ENCODE results near the gene ATP8A2. TPM values are rescaled to one million over a fixed set of nuclear protein-coding genes. Genes with fewer than 3 reads are reported as not detected.
A peak's percentile ranks its signal among the peaks of the same experiment; 100 is the strongest.

ATP8A2 gene
- total RNA-seq, 2 donors from 2014 or later = 1.6 to 2.9 TPM

DNA sequence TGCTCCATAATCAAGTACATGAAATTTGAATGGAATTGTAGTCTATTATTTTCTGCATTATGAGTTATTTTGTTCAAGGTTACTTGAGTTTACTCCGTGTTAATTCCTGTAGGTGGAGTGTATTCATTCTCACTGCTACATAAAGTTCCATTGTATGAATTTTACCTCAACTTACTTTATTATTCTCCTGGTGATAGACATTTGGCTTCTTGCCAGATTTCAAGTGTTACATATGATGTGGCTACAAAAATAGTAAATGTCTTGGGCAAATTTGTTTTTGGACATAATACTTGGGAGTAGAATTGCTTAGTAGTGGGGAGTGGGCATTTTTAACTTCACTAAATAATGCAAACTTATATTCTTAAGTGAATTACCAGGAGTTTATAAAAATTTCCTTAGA is 351.1 kb downstream of the ATP8A2 start:
- Mint-ChIP-seq H3K36me3 (ENCODE audit: low read depth) (no peaks in the 10 kb centered on the region), H3K4me1 (peaks cover 6% of the 10 kb centered on the region), H3K27ac (no peak overlapping the region), H3K27me3 (ENCODE audit: insufficient read depth) (no peaks in the 10 kb centered on the region), H3K4me3 (no peak overlapping the region), H3K9me3 (no peaks in the 10 kb centered on the region)
- H3K9me3 ChIP-seq (ENCODE audit: control insufficient read depth, low read length) = no peaks in the 10 kb centered on the region
- no CpG with 5 or more reads among the region's 1 CpG for WGBS, 2 experiments (ENCODE audit: insufficient coverage in 1 of 2, insufficient read length in 1 of 2)
- no peak overlapping the region for H3K9ac ChIP-seq (ENCODE audit: extremely low read depth, low read length, poor library complexity, severe bottlenecking)
- DNase-seq = no peak
- no peaks in the 10 kb centered on the region for H3K36me3 ChIP-seq (ENCODE audit: control insufficient read depth, insufficient read depth, low read length)
- no peak overlapping the region for H3K27ac ChIP-seq (ENCODE audit: low read depth, low read length)
- no peaks in the 10 kb centered on the region for H3K4me1 ChIP-seq (ENCODE audit: control insufficient read depth, insufficient read depth, low read length)
- TF ChIP-seq, protein P1, sequence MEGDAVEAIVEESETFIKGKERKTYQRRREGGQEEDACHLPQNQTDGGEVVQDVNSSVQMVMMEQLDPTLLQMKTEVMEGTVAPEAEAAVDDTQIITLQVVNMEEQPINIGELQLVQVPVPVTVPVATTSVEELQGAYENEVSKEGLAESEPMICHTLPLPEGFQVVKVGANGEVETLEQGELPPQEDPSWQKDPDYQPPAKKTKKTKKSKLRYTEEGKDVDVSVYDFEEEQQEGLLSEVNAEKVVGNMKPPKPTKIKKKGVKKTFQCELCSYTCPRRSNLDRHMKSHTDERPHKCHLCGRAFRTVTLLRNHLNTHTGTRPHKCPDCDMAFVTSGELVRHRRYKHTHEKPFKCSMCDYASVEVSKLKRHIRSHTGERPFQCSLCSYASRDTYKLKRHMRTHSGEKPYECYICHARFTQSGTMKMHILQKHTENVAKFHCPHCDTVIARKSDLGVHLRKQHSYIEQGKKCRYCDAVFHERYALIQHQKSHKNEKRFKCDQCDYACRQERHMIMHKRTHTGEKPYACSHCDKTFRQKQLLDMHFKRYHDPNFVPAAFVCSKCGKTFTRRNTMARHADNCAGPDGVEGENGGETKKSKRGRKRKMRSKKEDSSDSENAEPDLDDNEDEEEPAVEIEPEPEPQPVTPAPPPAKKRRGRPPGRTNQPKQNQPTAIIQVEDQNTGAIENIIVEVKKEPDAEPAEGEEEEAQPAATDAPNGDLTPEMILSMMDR (conservative IDR thresholded peaks at IDR 0.05) = no peak
- no peak overlapping the region for H3K4me3 ChIP-seq (ENCODE audit: low read length)
- H3K27me3 ChIP-seq (ENCODE audit: control insufficient read depth, insufficient read depth, low read length, poor library complexity, severe bottlenecking) = no peaks in the 10 kb centered on the region

DNA sequence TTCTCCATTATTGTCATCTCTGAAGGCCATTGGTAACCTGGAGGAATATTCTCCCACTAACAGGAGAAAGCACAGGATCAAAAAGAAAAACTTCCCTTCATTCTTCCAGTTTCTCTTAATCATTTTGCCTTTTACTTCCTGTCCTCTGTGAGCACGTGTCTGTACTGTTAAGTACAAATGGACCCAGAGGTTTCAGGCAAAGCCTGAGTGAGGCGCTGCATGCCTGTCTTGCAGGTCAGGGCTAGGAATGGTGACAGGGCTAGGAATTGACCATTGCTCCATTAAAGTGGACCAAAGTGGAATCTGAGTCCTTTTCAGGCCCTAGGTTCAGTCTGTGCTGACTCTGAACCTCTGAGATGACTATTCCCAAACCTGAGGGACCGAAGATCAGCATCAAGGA is 353.3 kb downstream of the ATP8A2 start:
- H3K27me3 ChIP-seq (ENCODE audit: control insufficient read depth, insufficient read depth, low read length, poor library complexity, severe bottlenecking) = no peaks in the 10 kb centered on the region
- Mint-ChIP-seq H3K36me3 (ENCODE audit: low read depth) (no peaks in the 10 kb centered on the region), H3K9me3 (no peaks in the 10 kb centered on the region), H3K4me1 (peaks cover 12% of the 10 kb centered on the region), H3K27ac (no peak overlapping the region), H3K27me3 (ENCODE audit: insufficient read depth) (no peaks in the 10 kb centered on the region), H3K4me3 (no peak overlapping the region)
- H3K4me3 ChIP-seq (ENCODE audit: low read length) = no peak overlapping the region
- H3K36me3 ChIP-seq (ENCODE audit: control insufficient read depth, insufficient read depth, low read length) = no peaks in the 10 kb centered on the region
- TF ChIP-seq, protein P1 (conservative IDR thresholded peaks at IDR 0.05) = peak; percentile 56
- WGBS, 2 experiments (ENCODE audit: insufficient coverage in 1 of 2, insufficient read length in 1 of 2) = 87 to 100% methylated on average over 2 to 3 of the region's 3 CpGs
- no peak for DNase-seq
- H3K4me1 ChIP-seq (ENCODE audit: control insufficient read depth, insufficient read depth, low read length) = no peaks in the 10 kb centered on the region
- no peak overlapping the region for H3K9ac ChIP-seq (ENCODE audit: extremely low read depth, low read length, poor library complexity, severe bottlenecking)
- H3K27ac ChIP-seq (ENCODE audit: low read depth, low read length) = no peak overlapping the region
- no peaks in the 10 kb centered on the region for H3K9me3 ChIP-seq (ENCODE audit: control insufficient read depth, low read length)

DNA sequence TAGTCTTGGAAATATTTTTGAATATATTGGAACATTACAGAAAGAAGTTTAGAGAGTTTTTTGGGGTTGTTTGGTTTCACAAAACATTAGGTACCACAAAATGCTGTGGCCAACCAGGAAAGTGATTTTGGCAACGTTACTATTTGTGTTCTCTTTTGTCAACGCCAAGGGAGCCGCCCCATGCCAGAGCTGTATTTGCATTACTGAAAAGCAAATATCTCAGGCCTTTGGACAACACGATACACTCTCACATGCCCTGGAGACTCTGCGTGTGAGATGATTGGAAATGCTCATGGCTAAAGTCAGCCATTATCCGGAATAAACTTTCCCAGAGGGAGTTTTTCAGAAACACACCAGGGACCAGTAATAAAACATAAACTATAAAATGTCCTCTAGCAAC is 355.5 kb downstream of the ATP8A2 start:
- TF ChIP-seq, protein P1 (conservative IDR thresholded peaks at IDR 0.05) = no peak
- WGBS, 2 experiments (ENCODE audit: insufficient coverage in 1 of 2, insufficient read length in 1 of 2) = 58 to 83% methylated on average over 2 to 6 of the region's 6 CpGs
- Mint-ChIP-seq H3K4me3 (no peak overlapping the region), H3K9me3 (no peaks in the 10 kb centered on the region), H3K36me3 (ENCODE audit: low read depth) (no peaks in the 10 kb centered on the region), H3K4me1 (peaks cover 12% of the 10 kb centered on the region), H3K27ac (no peak overlapping the region), H3K27me3 (ENCODE audit: insufficient read depth) (no peaks in the 10 kb centered on the region)
- Histone ChIP-seq H3K4me1 (ENCODE audit: control insufficient read depth, insufficient read depth, low read length) (no peaks in the 10 kb centered on the region), H3K4me3 (ENCODE audit: low read length) (no peak overlapping the region), H3K27ac (ENCODE audit: low read depth, low read length) (no peak overlapping the region), H3K9me3 (ENCODE audit: control insufficient read depth, low read length) (no peaks in the 10 kb centered on the region), H3K9ac (ENCODE audit: extremely low read depth, low read length, poor library complexity, severe bottlenecking) (no peak overlapping the region), H3K36me3 (ENCODE audit: control insufficient read depth, insufficient read depth, low read length) (no peaks in the 10 kb centered on the region), H3K27me3 (ENCODE audit: control insufficient read depth, insufficient read depth, low read length, poor library complexity, severe bottlenecking) (no peaks in the 10 kb centered on the region)
- DNase-seq = no peak

All from endodermal cell (in vitro differentiated cells).